Panc1 (cell line): ENCODE data around the gene B4GALNT2. TPM values are rescaled to one million over a fixed set of nuclear protein-coding genes. Genes with fewer than 3 reads are reported as not detected.

Source experiments
- ATAC-seq: fragments of 200-7000 bp; cut with Tn5 transposase; 2 replicates; pipeline ENCODE4 v1.9.1; 2020; ENCODE audit warnings: mild to moderate bottlenecking, moderate library complexity
- BruUV-seq: library from RNA; stranded (reverse); fragments of 400-500 nt; replicated peaks from 2 replicates; lab custom pipeline; 2021; lab: Mats Ljungman, UMichigan
- CTCF ChIA-PET: fragments of 300-600 bp; sonication (Branson Sonifier 250); formaldehyde crosslinking; loops from one replicate; lab custom pipeline; 2022; ENCODE audit warnings: antibody characterized with exemption; lab: Charles Lee
- POLR2A ChIA-PET: fragments of 300-600 bp; sonication (Branson Sonifier 250); formaldehyde crosslinking; loops from one replicate; lab custom pipeline; 2022; ENCODE audit warnings: antibody characterized with exemption; lab: Charles Lee
- DNase-seq: peaks from one replicate; pipeline ENCODE4 v3.0.0-alpha.2; 2010; ENCODE audit warnings: low read depth, low spot score
- H3K27ac ChIP-seq: 2 replicates; pipeline ENCODE4 v1.5.1; 2011; ENCODE audit warnings: mild to moderate bottlenecking, low read length, inconsistent platforms
- H3K27me3 ChIP-seq: fragments of 200-500 bp; sonication (Bioruptor generic); 2 replicates; pipeline ENCODE4 v1.6.0; 2014; ENCODE audit warnings: low read length, inconsistent platforms; ENCODE audit not compliant: control insufficient read depth, insufficient read depth
- H3K36me3 ChIP-seq: fragments of 200-500 bp; sonication (Bioruptor generic); 2 replicates; pipeline ENCODE4 v1.5.1; 2014; ENCODE audit warnings: inconsistent platforms, mild to moderate bottlenecking, low read length, moderate library complexity; ENCODE audit not compliant: control insufficient read depth, insufficient read depth
- H3K4me1 ChIP-seq: 2 replicates; pipeline ENCODE4 v1.5.1; 2011; ENCODE audit warnings: inconsistent platforms, mild to moderate bottlenecking, low read length, moderate library complexity; ENCODE audit not compliant: control insufficient read depth, insufficient read depth
- H3K4me3 ChIP-seq, 2 experiments: 2 replicates each; pipeline ENCODE4 v1.5.1; 2011 to 2012; ENCODE audit warnings: low read depth in 2 of 2, low read length in 2 of 2, mild to moderate bottlenecking in 2 of 2, inconsistent platforms in 1 of 2, moderate library complexity in 1 of 2
- H3K9me3 ChIP-seq: fragments of 200-500 bp; sonication (Bioruptor generic); 2 replicates; pipeline ENCODE4 v1.5.1; 2014; ENCODE audit warnings: low read depth, mild to moderate bottlenecking, inconsistent platforms, low read length, moderate library complexity; ENCODE audit not compliant: control insufficient read depth, insufficient read depth
- POLR2AphosphoS5 ChIP-seq: IDR thresholded peaks from 2 replicates; pipeline ENCODE4 v1.6.1; 2012; ENCODE audit warnings: mild to moderate bottlenecking, low read depth, low read length, moderate library complexity
- SIN3A ChIP-seq: IDR thresholded peaks from 2 replicates; pipeline ENCODE4 v1.6.1; 2012; ENCODE audit warnings: low read depth, mild to moderate bottlenecking, low read length, moderate library complexity, borderline replicate concordance; ENCODE audit not compliant: insufficient read depth
- TCF7L2 ChIP-seq: IDR thresholded peaks from 2 replicates; pipeline ENCODE4 v1.6.1; 2011; ENCODE audit warnings: mild to moderate bottlenecking, low read depth, low read length, inconsistent platforms
- in situ Hi-C: cut with HindIII; loops from 2 replicates; pipeline ENCODE4 v1.10.0; 2016; ENCODE audit warnings: low sequenced_read_pairs, low pct_unique_long_range_greater_than_20kb
- intact Hi-C: fragments of 100-400 bp; cut with micrococcal nuclease; formaldehyde crosslinking; loops from one replicate; pipeline ENCODE4 v1.10.0; 2022; ENCODE audit not compliant: unreplicated experiment
- total RNA-seq: library from RNA; stranded (reverse); gene quantifications from one replicate; pipeline ENCODE4 v1.2.1, GENCODE V29; 2021; ENCODE audit not compliant: unreplicated experiment
- TF ChIP-seq, protein P1 (sequence below), 2 experiments: IDR thresholded peaks; 2 replicates each; pipeline ENCODE4 v1.6.1; 2011 to 2012; ENCODE audit warnings: low read depth in 2 of 2, control low read depth in 1 of 2, low read length in 1 of 2, mild to moderate bottlenecking in 1 of 2, moderate library complexity in 1 of 2; ENCODE audit not compliant: insufficient read depth in 1 of 2
- TF ChIP-seq, protein P2 (sequence below): fragments of 450-650 bp; IDR thresholded peaks from 2 replicates; pipeline ENCODE4 v1.5.1; 2017; ENCODE audit warnings: mild to moderate bottlenecking

B4GALNT2 gene
- total RNA-seq, 1 experiment from 2014 or later: not detected

GRCh38 chr17:49193513-49194296 is 61.1 kb downstream of the B4GALNT2 start:
- Histone ChIP-seq H3K4me1 (peaks cover 14% of the 10 kb centered on the region), H3K27ac (peak overlapping the region; percentile 97), H3K9me3 (no peaks in the 10 kb centered on the region), H3K27me3 (no peaks in the 10 kb centered on the region), H3K36me3 (no peaks in the 10 kb centered on the region), H3K4me3 (peak overlapping the region; percentile 69 to 82)
- ATAC-seq (no peak), DNase-seq (peak; percentile 41)
- intact Hi-C loops (no loop called here), in situ Hi-C loops (no loop called here)
- POLR2A ChIA-PET: interaction anchor here (0.7 kb wide), 1 partner anchor 112 kb away, joined by 17 read pairs; no protein-coding TSS in a partner anchor
- CTCF ChIA-PET: interaction anchor here (0.5 to 1.4 kb wide), 4 partner anchors 34 to 305 kb away, joined by 3 to 10 read pairs (median 6); no protein-coding TSS in a partner anchor
- BruUV-seq: TSS peak; percentile 81
- TF ChIP-seq, protein P1, sequence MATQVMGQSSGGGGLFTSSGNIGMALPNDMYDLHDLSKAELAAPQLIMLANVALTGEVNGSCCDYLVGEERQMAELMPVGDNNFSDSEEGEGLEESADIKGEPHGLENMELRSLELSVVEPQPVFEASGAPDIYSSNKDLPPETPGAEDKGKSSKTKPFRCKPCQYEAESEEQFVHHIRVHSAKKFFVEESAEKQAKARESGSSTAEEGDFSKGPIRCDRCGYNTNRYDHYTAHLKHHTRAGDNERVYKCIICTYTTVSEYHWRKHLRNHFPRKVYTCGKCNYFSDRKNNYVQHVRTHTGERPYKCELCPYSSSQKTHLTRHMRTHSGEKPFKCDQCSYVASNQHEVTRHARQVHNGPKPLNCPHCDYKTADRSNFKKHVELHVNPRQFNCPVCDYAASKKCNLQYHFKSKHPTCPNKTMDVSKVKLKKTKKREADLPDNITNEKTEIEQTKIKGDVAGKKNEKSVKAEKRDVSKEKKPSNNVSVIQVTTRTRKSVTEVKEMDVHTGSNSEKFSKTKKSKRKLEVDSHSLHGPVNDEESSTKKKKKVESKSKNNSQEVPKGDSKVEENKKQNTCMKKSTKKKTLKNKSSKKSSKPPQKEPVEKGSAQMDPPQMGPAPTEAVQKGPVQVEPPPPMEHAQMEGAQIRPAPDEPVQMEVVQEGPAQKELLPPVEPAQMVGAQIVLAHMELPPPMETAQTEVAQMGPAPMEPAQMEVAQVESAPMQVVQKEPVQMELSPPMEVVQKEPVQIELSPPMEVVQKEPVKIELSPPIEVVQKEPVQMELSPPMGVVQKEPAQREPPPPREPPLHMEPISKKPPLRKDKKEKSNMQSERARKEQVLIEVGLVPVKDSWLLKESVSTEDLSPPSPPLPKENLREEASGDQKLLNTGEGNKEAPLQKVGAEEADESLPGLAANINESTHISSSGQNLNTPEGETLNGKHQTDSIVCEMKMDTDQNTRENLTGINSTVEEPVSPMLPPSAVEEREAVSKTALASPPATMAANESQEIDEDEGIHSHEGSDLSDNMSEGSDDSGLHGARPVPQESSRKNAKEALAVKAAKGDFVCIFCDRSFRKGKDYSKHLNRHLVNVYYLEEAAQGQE (IDR thresholded peaks at IDR 0.05; ENCODE audit: insufficient read depth in 1 of 2, low read depth in 2 of 2, low read length in 1 of 2): no peak
- TF ChIP-seq, protein P2, sequence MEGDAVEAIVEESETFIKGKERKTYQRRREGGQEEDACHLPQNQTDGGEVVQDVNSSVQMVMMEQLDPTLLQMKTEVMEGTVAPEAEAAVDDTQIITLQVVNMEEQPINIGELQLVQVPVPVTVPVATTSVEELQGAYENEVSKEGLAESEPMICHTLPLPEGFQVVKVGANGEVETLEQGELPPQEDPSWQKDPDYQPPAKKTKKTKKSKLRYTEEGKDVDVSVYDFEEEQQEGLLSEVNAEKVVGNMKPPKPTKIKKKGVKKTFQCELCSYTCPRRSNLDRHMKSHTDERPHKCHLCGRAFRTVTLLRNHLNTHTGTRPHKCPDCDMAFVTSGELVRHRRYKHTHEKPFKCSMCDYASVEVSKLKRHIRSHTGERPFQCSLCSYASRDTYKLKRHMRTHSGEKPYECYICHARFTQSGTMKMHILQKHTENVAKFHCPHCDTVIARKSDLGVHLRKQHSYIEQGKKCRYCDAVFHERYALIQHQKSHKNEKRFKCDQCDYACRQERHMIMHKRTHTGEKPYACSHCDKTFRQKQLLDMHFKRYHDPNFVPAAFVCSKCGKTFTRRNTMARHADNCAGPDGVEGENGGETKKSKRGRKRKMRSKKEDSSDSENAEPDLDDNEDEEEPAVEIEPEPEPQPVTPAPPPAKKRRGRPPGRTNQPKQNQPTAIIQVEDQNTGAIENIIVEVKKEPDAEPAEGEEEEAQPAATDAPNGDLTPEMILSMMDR: no peak
- TF ChIP-seq TCF7L2 (no peak), POLR2AphosphoS5 (no peak), SIN3A (no peak)

- CTCF ChIA-PET: interaction anchor here (0.6 to 1.4 kb wide), 3 partner anchors 34 to 190 kb away, joined by 8 to 15 read pairs (median 10); no protein-coding TSS in a partner anchor
- POLR2A ChIA-PET: interaction anchor here (0.7 kb wide), 1 partner anchor 112 kb away, joined by 17 read pairs; no protein-coding TSS in a partner anchor
- Histone ChIP-seq H3K27me3 (no peaks in the 10 kb centered on the region), H3K4me1 (peaks cover 14% of the 10 kb centered on the region), H3K9me3 (no peaks in the 10 kb centered on the region), H3K27ac (no peak overlapping the region), H3K4me3 (peak overlapping the region in 1 of 2 experiments; percentile 82; a peak in 2 of 4 replicates), H3K36me3 (no peaks in the 10 kb centered on the region)
- intact Hi-C loops: no loop called here
- TF ChIP-seq TCF7L2 (no peak), SIN3A (no peak), POLR2AphosphoS5 (no peak)
- TF ChIP-seq, protein P1 (IDR thresholded peaks at IDR 0.05; ENCODE audit: insufficient read depth in 1 of 2, low read depth in 2 of 2, low read length in 1 of 2): no peak
- TF ChIP-seq, protein P2: no peak
- in situ Hi-C loops: no loop called here
- BruUV-seq: no TSS peak
- no peak for ATAC-seq
- no peak for DNase-seq
Measured at GRCh38 chr17:49194297-49194607, 61.7 kb downstream of the B4GALNT2 start.
